K562 (cell line): ENCODE results near the gene TJP3. TPM values are rescaled to one million over a fixed set of nuclear protein-coding genes. Genes with fewer than 3 reads are reported as not detected.

Source experiments
- ATAC-seq: fragments of 200-7000 bp; cut with Tn5 transposase; 3 replicates; pipeline ENCODE4 v1.9.1; 2020; ENCODE audit warnings: moderate library complexity
- BruUV-seq: library from RNA; stranded (reverse); fragments of 400-500 nt; replicated peaks from 2 replicates; lab custom pipeline; 2021; lab: Mats Ljungman, UMichigan
- CTCF ChIA-PET: fragments of 300-600 bp; formaldehyde crosslinking; extraction: SDS; loops from one replicate; lab custom pipeline; 2021; ENCODE audit warnings: low intra/inter-chr PET ratio; lab: Yijun Ruan, JAX
- POLR2A ChIA-PET: fragments of 300-600, 350-650 bp; sonication (Branson Sonifier 250); formaldehyde crosslinking; extraction: SDS; loops from one replicate; lab custom pipeline; 2021; ENCODE audit warnings: antibody characterized with exemption, inconsistent platforms; lab: Yijun Ruan, JAX
- DNase-seq, 4 experiments: peaks; one replicate each; pipeline versions ENCODE4 v3.0.0 to v3.0.0-alpha.2; 2011 to 2018; ENCODE audit warnings: low spot score in 3 of 4, mixed read lengths in 3 of 4; ENCODE audit errors: extremely low read depth in 1 of 4
- FAIRE-seq: peaks from 2 replicates; lab custom pipeline; 2011; peaks lifted over from hg19 to GRCh38; lab: Jason Lieb, UNC
- H2AFZ ChIP-seq: 2 replicates; pipeline ENCODE4 v1.6.0; 2011; ENCODE audit warnings: low read depth, low read length, control low read depth, inconsistent platforms
- H3K27ac ChIP-seq: fragments of 200-600 bp; 3 replicates; pipeline ENCODE4 v1.8.0; 2011; ENCODE audit warnings: low read depth, mild to moderate bottlenecking, control low read depth, inconsistent platforms, low read length, moderate library complexity, mixed read lengths; ENCODE audit errors: extremely low read depth
- H3K27me3 ChIP-seq, 2 experiments: fragments of 300-600 bp in 1 of 2; 2 replicates in 1 of 2; 3 replicates in 1 of 2; pipeline versions ENCODE4 v1.6.0 to v1.8.0; 2011; ENCODE audit warnings: inconsistent platforms in 2 of 2, low read length in 2 of 2, mild to moderate bottlenecking in 1 of 2, mixed read lengths in 1 of 2, moderate library complexity in 1 of 2; ENCODE audit not compliant: control insufficient read depth in 2 of 2, insufficient read depth in 2 of 2
- H3K36me3 ChIP-seq: fragments of 300-600 bp; 3 replicates; pipeline ENCODE4 v1.8.0; 2011; ENCODE audit warnings: mild to moderate bottlenecking, low read length, inconsistent platforms; ENCODE audit not compliant: control insufficient read depth, insufficient read depth
- H3K4me1 ChIP-seq, 2 experiments: fragments of 200-600 bp in 1 of 2; replicated peaks in 1 of 2; 2 replicates in 1 of 2; 3 replicates in 1 of 2; pipeline versions ENCODE4 v1.5.1 to v1.8.0; 2011; ENCODE audit warnings: inconsistent platforms in 2 of 2, low read length in 2 of 2, mild to moderate bottlenecking in 1 of 2, mixed read lengths in 1 of 2, moderate library complexity in 1 of 2; ENCODE audit not compliant: control insufficient read depth in 2 of 2, insufficient read depth in 2 of 2
- H3K4me2 ChIP-seq: 2 replicates; pipeline ENCODE4 v1.6.1; 2011; ENCODE audit warnings: low read length, control low read depth, inconsistent platforms, mixed read lengths; ENCODE audit not compliant: insufficient read depth
- H3K4me3 ChIP-seq: fragments of 200-600 bp; sonication (generic), shearing (Covaris generic); 2 replicates; pipeline ENCODE4 v1.5.1; 2016; ENCODE audit warnings: control low read depth, inconsistent platforms
- H3K79me2 ChIP-seq: fragments of 200-600 bp; 3 replicates; pipeline ENCODE4 v1.8.0; 2011; ENCODE audit warnings: low read length, inconsistent platforms; ENCODE audit not compliant: control insufficient read depth, insufficient read depth
- H3K9ac ChIP-seq, 2 experiments: 2 replicates each; pipeline versions ENCODE4 v1.6.0 to v1.6.1; 2011; ENCODE audit warnings: low read depth in 2 of 2, low read length in 2 of 2, control low read depth in 1 of 2, inconsistent platforms in 1 of 2, mild to moderate bottlenecking in 1 of 2, mixed read lengths in 1 of 2; ENCODE audit not compliant: insufficient read depth in 1 of 2
- H3K9me1 ChIP-seq: one replicate; pipeline ENCODE4 v1.6.0; 2011; ENCODE audit warnings: inconsistent platforms, mild to moderate bottlenecking, low read length, moderate library complexity; ENCODE audit not compliant: control insufficient read depth, insufficient read depth
- H3K9me3 ChIP-seq: replicated peaks from 2 replicates; pipeline ENCODE4 v1.5.1; 2011; ENCODE audit warnings: low read depth, low read length, inconsistent platforms; ENCODE audit not compliant: control insufficient read depth, insufficient read depth
- H4K20me1 ChIP-seq: replicated peaks from 2 replicates; pipeline ENCODE4 v1.6.1; 2011; ENCODE audit warnings: low read length, inconsistent platforms, mixed read lengths; ENCODE audit not compliant: control insufficient read depth, insufficient read depth
- DDX20 ChIP-seq: fragments of 450-650 bp; IDR thresholded peaks from 2 replicates; pipeline ENCODE4 v1.6.1; 2016; ENCODE audit warnings: missing genetic modification characterization, low read depth, mild to moderate bottlenecking, missing compliant biosample characterization, moderate library complexity
- L3MBTL2 ChIP-seq: fragments of 450-650 bp; IDR thresholded peaks from 2 replicates; pipeline ENCODE4 v1.6.1; 2016; ENCODE audit warnings: mild to moderate bottlenecking, moderate library complexity
- MAFG ChIP-seq: fragments of 450-650 bp; conservative IDR thresholded peaks from 2 replicates; pipeline ENCODE4 v1.6.1; 2016; ENCODE audit warnings: missing genetic modification characterization, missing compliant biosample characterization
- MYC ChIP-seq, 2 experiments: fragments of 250-450 bp in 1 of 2; sonication (Bioruptor Pico) in 1 of 2; IDR thresholded peaks; 2 replicates each; pipeline versions ENCODE4 v1.5.1 to v1.6.1; 2012 to 2021; ENCODE audit warnings: low read depth in 2 of 2, borderline replicate concordance in 1 of 2, improper control_type of control experiment in 1 of 2, low read length in 1 of 2, mild to moderate bottlenecking in 1 of 2, moderate library complexity in 1 of 2
- PHF8 ChIP-seq: fragments of 200-600 bp; sonication (generic); IDR thresholded peaks from 2 replicates; pipeline ENCODE4 v1.6.1; 2012; ENCODE audit warnings: mixed run types, mild to moderate bottlenecking, inconsistent platforms, low read length, moderate library complexity, borderline replicate concordance
- TEAD2 ChIP-seq: fragments of 450-650 bp; IDR thresholded peaks from 2 replicates; pipeline ENCODE4 v1.6.1; 2016; ENCODE audit warnings: missing genetic modification characterization, control low read depth, missing compliant biosample characterization
- ZNF124 ChIP-seq: sonication (generic); formaldehyde crosslinking; IDR thresholded peaks from 2 replicates; pipeline ENCODE4 v1.8.1; 2022; ENCODE audit warnings: missing genetic modification reagents
- ZNF165 ChIP-seq: fragments of 250-450 bp; sonication (Bioruptor Pico); IDR thresholded peaks from 2 replicates; pipeline ENCODE4 v1.4.0; 2020; ENCODE audit warnings: borderline replicate concordance
- ZNF75A ChIP-seq: fragments of 450-650 bp; formaldehyde crosslinking; IDR thresholded peaks from 2 replicates; pipeline ENCODE4 v1.4.0; 2020; ENCODE audit warnings: mild to moderate bottlenecking
- ZZZ3 ChIP-seq: fragments of 450-650 bp; IDR thresholded peaks from 2 replicates; pipeline ENCODE4 v1.6.1; 2016; ENCODE audit warnings: antibody characterized with exemption, mild to moderate bottlenecking, moderate library complexity
- WGBS: fragments of 100-300 bp; shearing (Covaris generic); methylation state at CpG from one replicate; pipeline ENCODE4 v1.1.6; 2016; ENCODE audit warnings: low coverage, mixed read lengths; ENCODE audit not compliant: insufficient coverage; ENCODE audit errors: missing lambda C conversion rate; 5-methylcytosine and 5-hydroxymethylcytosine counted together
- in situ Hi-C: fragments of 300-500 bp; cut with MboI; formaldehyde crosslinking; loops from 4 replicates; pipeline ENCODE4 v1.15.0; 2018; ENCODE audit warnings: inconsistent platforms, mixed read lengths
- intact Hi-C: fragments of 100-400 bp; cut with micrococcal nuclease; formaldehyde crosslinking; loops from 2 replicates; pipeline ENCODE4 v1.14.2; 2022
- polyA plus RNA-seq, 8 experiments: library from polyadenylated mRNA; depleted of rRNA in 4 of 8; stranded (reverse) in 5 of 8; unstranded in 3 of 8; fragments of >200 nt; fragmentation: Nextera tagmentation in 2 of 8; fragmentation: Illumina TruSeq in 1 of 8; extraction: Ambion mirVana in 2 of 8; extraction: Trizol in 1 of 8; gene quantifications; 2 replicates each; pipeline versions ENCODE4 v1.2.1 to v1.2.3, GENCODE V29; 2011 to 2014; ENCODE audit warnings: inconsistent platforms in 1 of 8, missing spikeins in 1 of 8
- total RNA-seq, 7 experiments: library from RNA; depleted of rRNA in 6 of 7; stranded (reverse); fragments of >200 nt in 6 of 7; fragmentation: Illumina TruSeq in 2 of 7; extraction: Trizol in 2 of 7; gene quantifications; 2 replicates each; pipeline versions ENCODE4 v1.2.1 to v1.2.3, GENCODE V29; 2011 to 2021; ENCODE audit warnings: low replicate concordance in 1 of 7

The TJP3 gene
- total and polyA plus RNA-seq, 9 of the 15 experiments (the other 6 are each of a cell fraction or from before 2014, with no cell fraction given): 0.11 to 2.4 (median 0.57) TPM; not detected in 1

- H3K4me3 ChIP-seq: no peak overlapping the region
- no peaks in the 10 kb centered on the region; the same call in 1 of the 2 replicates for H4K20me1 ChIP-seq
- H3K9ac ChIP-seq: no peak overlapping the region
- no peak overlapping the region for H2AFZ ChIP-seq
- TF ChIP-seq MYC (IDR thresholded peaks at IDR 0.05; ENCODE audit: low read depth, low read length): no peak
- no peak for TF ChIP-seq MYC (CRISPR knock-in tag; IDR thresholded peaks at IDR 0.05; ENCODE audit: borderline replicate concordance, low read depth)
- TF ChIP-seq ZNF124 (CRISPR knock-in tag): no peak
- no peak for TF ChIP-seq PHF8
- TF ChIP-seq DDX20 (tag): no peak
- no peak for TF ChIP-seq L3MBTL2
- TF ChIP-seq ZNF165 (CRISPR knock-in tag): no peak
- TF ChIP-seq ZNF75A (CRISPR knock-in tag): no peak
- no peak for TF ChIP-seq ZZZ3
- TF ChIP-seq MAFG (tag): no peak
- no peak for TF ChIP-seq TEAD2 (tag)
- H3K4me2 ChIP-seq: no peak overlapping the region
- no peak for ATAC-seq
- H3K36me3 ChIP-seq: no peaks in the 10 kb centered on the region
- no TSS peak for BruUV-seq
- H3K4me1 ChIP-seq: peaks cover 4 to 18% of the 10 kb centered on the region in 2 experiments; a peak in 3 of 5 replicates
- H3K27ac ChIP-seq: no peak overlapping the region
- 0 out of 2 replicates have a peak, but pooled peaks cover 4% of the 10 kb centered on the region for H3K9me3 ChIP-seq
- H3K79me2 ChIP-seq: no peaks in the 10 kb centered on the region
- CTCF ChIA-PET: no interaction called here
- FAIRE-seq: no peak
- peaks cover 0 to 9% of the 10 kb centered on the region in 2 experiments; a peak in 2 of 5 replicates for H3K27me3 ChIP-seq
- intact Hi-C loops: no loop called here
- in situ Hi-C loops: no loop called here
- WGBS: 71% methylated on average over 13 of the region's 24 CpGs
- H3K9me1 ChIP-seq: no peaks in the 10 kb centered on the region
- no peak for DNase-seq
- POLR2A ChIA-PET: interaction anchor here (0.6 to 0.8 kb wide), 2 partner anchors 23 to 247 kb away, joined by 4 read pairs; no protein-coding TSS in a partner anchor
Observed at GRCh38 chr19:3740431-3740830, 32.2 kb downstream of the TJP3 start.
